ENCODE results near the gene VMP1. TPM values are rescaled to one million over a fixed set of nuclear protein-coding genes. Genes with fewer than 3 reads are reported as not detected.

The VMP1 gene
- total RNA-seq, 1 experiment from 2014 or later, result 72.8 TPM

GRCh38 chr17:59775786-59776350 is 68.4 kb downstream of the VMP1 start:
- Mint-ChIP-seq H3K27me3 (ENCODE audit: low read depth) (no peaks in the 10 kb centered on the region), H3K4me1 (no peaks in the 10 kb centered on the region), H3K36me3 (peaks cover 19% of the 10 kb centered on the region), H3K4me3 (no peak overlapping the region), H3K9me3 (no peaks in the 10 kb centered on the region; the same call in 1 of the 2 replicates), H3K27ac (no peak overlapping the region)
- ATAC-seq (no peak), DNase-seq (ENCODE audit: low spot score) (no peak)
- POLR2A ChIA-PET, result no interaction called here
- CTCF ChIA-PET, result no interaction called here
- TF ChIP-seq GRHL2 (CRISPR knock-in tag; IDR thresholded peaks at IDR 0.05; ENCODE audit: insufficient replicate concordance, severe bottlenecking) (no peak), CREB1 (CRISPR knock-in tag; IDR thresholded peaks at IDR 0.05) (no peak), ELF4 (CRISPR knock-in tag; IDR thresholded peaks at IDR 0.05; ENCODE audit: low read depth) (no peak), SMAD3 (CRISPR knock-in tag; IDR thresholded peaks at IDR 0.05; ENCODE audit: borderline replicate concordance) (no peak), ZNF317 (CRISPR knock-in tag; IDR thresholded peaks at IDR 0.05; ENCODE audit: borderline replicate concordance, low read depth) (no peak), USF2 (CRISPR knock-in tag; IDR thresholded peaks at IDR 0.05) (no peak), ZMAT4 (CRISPR knock-in tag; IDR thresholded peaks at IDR 0.05) (no peak), ZNF121 (CRISPR knock-in tag; IDR thresholded peaks at IDR 0.05) (no peak), NR3C1 (CRISPR knock-in tag; conservative IDR thresholded peaks at IDR 0.05; ENCODE audit: low read depth) (no peak), ZNF396 (CRISPR knock-in tag; IDR thresholded peaks at IDR 0.05; ENCODE audit: borderline replicate concordance) (no peak), RORB (CRISPR knock-in tag; IDR thresholded peaks at IDR 0.05) (no peak)
- TF ChIP-seq, protein P1, sequence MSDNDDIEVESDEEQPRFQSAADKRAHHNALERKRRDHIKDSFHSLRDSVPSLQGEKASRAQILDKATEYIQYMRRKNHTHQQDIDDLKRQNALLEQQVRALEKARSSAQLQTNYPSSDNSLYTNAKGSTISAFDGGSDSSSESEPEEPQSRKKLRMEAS (CRISPR knock-in tag; IDR thresholded peaks at IDR 0.05), result no peak

GRCh38 chr17:59776577-59776976 is 69.1 kb downstream of the VMP1 start:
- no peak for ATAC-seq
- Mint-ChIP-seq H3K27me3 (ENCODE audit: low read depth) (no peaks in the 10 kb centered on the region), H3K4me3 (no peak overlapping the region), H3K36me3 (peaks cover 19% of the 10 kb centered on the region), H3K4me1 (no peaks in the 10 kb centered on the region), H3K27ac (no peak overlapping the region), H3K9me3 (no peaks in the 10 kb centered on the region; the same call in 1 of the 2 replicates)
- TF ChIP-seq PRRX2 (CRISPR knock-in tag; IDR thresholded peaks at IDR 0.05) (no peak), ZNF219 (CRISPR knock-in tag; IDR thresholded peaks at IDR 0.05; ENCODE audit: borderline replicate concordance) (no peak), FOXP4 (CRISPR knock-in tag; IDR thresholded peaks at IDR 0.05) (no peak)
- ChIA-PET POLR2A (no interaction called here), CTCF (no interaction called here)
- DNase-seq (ENCODE audit: low spot score), result no peak

DNA sequence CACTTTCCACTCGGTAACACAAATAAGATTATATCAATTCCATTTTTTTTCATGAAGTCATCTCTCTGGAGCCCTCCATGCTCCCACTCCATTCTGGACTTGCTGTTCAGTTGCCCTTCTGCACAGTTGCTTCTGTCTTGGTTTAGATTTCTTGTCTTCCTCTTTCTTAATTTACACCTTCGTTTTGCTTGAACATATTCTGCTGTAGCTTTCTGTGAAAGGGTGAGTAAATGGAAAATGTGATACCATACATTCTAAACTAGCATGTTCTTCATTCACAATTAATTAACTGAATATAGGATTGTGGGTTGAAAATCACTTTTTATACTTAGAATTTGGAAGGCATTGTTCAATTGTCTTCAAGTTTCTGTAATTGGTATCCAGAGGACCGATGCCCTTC is 69.6 kb downstream of the VMP1 start:
- ATAC-seq, result no peak
- Mint-ChIP-seq H3K27ac (no peak overlapping the region), H3K27me3 (ENCODE audit: low read depth) (no peaks in the 10 kb centered on the region), H3K4me3 (no peak overlapping the region), H3K9me3 (no peaks in the 10 kb centered on the region; the same call in 1 of the 2 replicates), H3K36me3 (peaks cover 19% of the 10 kb centered on the region), H3K4me1 (no peaks in the 10 kb centered on the region)
- CTCF ChIA-PET, result no interaction called here
- no peak for DNase-seq (ENCODE audit: low spot score)
- POLR2A ChIA-PET, result no interaction called here
- no peak for TF ChIP-seq CTCF (IDR thresholded peaks at IDR 0.05)
- TF ChIP-seq FOXJ3 (CRISPR knock-in tag; IDR thresholded peaks at IDR 0.05; ENCODE audit: borderline replicate concordance), result no peak
- no peak for TF ChIP-seq PRDM15 (CRISPR knock-in tag; IDR thresholded peaks at IDR 0.05)
- TF ChIP-seq ZMAT4 (CRISPR knock-in tag; IDR thresholded peaks at IDR 0.05), result no peak
- no peak for TF ChIP-seq JAZF1 (CRISPR knock-in tag; IDR thresholded peaks at IDR 0.05)
- TF ChIP-seq ZNF317 (CRISPR knock-in tag; IDR thresholded peaks at IDR 0.05; ENCODE audit: borderline replicate concordance, low read depth), result no peak
- TF ChIP-seq, protein P2, sequence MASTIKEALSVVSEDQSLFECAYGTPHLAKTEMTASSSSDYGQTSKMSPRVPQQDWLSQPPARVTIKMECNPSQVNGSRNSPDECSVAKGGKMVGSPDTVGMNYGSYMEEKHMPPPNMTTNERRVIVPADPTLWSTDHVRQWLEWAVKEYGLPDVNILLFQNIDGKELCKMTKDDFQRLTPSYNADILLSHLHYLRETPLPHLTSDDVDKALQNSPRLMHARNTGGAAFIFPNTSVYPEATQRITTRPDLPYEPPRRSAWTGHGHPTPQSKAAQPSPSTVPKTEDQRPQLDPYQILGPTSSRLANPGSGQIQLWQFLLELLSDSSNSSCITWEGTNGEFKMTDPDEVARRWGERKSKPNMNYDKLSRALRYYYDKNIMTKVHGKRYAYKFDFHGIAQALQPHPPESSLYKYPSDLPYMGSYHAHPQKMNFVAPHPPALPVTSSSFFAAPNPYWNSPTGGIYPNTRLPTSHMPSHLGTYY (CRISPR knock-in tag; IDR thresholded peaks at IDR 0.05), result no peak

Data from WTC11 (cell line).